HG02970 (cell line): ENCODE measurements around the gene CRB1.

Experiments
- ATAC-seq: cut with Tn5 transposase; IDR thresholded peaks from one replicate; pipeline ENCODE4 v1.9.1; 2021; ENCODE audit warnings: mild to moderate bottlenecking, moderate library complexity, moderate number of reproducible peaks; ENCODE audit not compliant: unreplicated experiment, low FRiP score

Gene CRB1

DNA sequence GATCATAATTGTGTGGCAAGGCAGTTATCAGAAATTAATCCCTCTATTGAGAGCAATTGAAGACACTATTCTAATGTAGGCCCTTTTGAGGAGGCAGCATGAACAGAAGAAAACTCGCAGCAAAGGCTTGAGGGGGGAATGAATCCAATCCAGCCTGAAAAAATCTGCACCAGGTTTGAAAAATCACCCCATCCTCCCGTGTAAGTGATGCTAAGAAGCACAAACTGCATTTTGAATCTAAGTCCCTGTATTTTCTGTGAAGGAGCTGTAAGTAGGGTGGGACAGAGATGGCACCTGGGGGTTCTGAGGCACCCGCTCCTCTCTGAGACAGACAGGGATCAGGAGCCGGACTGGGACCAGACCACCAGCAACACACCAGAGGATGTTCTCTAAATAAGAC is at the start of gene CRB1:
Gene CRB1, plus strand, starts transcription at position 241 of the 400 bp plus-strand sequence. CDS start 161 bp downstream, outside the sequence.
- ATAC-seq, result no peak

DNA sequence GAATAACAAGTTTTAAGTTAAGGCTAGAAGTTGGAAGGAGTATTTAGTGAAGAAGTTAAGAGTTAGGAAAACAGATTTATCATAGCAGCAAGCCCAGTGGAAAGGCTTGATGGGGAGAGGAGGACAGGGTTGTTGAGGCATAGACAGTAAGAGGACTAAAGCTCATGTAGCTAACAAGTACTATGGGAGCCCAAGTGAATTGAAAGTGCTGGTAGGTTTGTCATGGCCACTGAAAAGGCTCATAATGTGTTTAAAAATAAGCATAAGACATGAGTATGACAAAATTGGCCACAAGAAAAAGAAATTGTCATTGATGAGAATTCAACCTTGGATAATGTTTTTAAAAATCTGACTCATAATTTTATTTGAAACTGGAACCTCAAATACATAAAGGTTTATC is 49.2 kb upstream of the CRB1 start:
- ATAC-seq, result no peak

DNA sequence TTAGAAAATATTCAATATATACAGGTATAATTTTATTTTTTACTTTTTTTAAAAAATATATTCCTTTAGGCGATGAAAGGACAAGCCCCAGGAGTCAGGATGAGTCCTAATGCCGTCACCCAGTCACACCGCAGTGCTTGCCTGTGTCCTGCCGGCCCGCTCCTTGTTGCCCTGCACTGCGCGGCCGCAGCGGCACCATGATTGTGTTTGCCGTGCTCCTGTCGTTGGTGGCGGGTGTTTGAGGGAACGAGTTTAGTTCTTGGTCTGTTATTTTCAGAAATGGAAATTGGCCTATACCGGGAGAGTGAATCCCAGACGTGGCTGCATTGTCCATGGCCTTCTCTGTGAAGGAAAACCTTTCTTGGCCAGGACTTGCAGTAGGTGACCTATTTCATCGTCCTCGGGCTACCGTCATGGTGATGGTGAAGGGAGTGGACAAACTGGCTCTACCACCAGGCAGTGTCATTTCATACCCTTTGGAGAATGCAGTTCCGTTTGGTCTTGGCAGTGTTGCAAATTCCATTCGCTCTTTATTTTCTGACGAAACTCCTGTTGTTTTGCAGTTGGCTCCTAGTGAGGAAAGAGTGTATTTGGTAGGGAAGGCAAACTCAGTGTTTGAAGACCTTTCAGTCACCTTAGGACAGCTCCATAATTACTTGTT is 45.9 kb upstream of the CRB1 start:
- ATAC-seq, result no peak

DNA sequence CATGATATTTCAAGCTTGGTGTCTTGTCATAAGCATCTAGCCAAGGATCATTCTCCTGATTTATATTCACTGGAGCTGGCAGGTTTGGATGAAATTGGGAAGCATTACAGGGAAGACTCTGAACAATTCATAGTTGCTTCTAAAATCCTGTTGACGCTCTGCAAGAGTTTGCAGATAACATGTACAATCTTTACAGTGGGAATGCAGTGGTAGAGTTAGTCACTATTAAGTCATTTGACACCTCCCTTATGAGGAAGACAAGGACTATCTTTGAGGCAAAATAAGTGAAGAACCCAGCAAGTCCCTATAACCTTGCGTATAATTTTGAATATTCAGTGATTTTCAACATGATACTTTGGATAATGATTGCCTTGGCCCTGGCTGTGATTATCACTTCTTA is 45.3 kb upstream of the CRB1 start:
- no peak for ATAC-seq

DNA sequence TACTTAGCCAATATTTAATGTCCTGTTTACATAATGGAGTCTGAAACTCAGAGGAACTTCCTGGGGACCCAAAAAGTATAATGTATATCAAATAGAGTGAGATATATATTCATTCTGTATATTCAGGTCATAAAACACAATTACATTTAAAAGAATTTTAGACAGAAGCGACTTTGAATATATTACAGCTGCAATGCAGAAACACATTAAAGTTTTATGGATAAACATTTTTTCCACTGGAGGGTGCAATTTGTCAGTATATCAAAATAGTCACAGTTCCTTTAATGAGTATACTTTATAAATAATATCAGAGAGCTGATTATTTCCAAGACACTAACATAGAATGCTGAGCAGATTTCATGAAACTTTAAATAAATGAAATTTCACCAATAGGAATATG is 43.9 kb upstream of the CRB1 start:
- no peak for ATAC-seq

DNA sequence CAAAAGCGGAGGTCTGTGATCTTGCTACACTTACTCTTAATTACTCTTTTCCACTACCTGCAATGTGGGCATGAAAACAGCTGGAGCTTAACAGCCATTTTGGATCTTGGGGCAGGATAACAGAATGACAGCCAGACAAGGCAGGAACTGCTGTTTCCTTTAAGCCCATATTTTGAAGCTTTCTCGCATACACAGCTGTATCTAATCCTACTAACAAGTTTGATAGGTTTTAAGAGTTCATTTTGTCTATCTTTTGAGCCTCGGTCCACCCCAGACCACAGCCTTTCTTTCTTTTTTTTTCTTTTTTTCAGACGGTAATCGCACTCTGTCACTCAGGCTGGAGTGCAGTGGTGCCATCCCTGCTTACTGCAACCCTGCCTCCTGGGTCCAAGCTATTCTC is 42.4 kb upstream of the CRB1 start:
- no peak for ATAC-seq

DNA sequence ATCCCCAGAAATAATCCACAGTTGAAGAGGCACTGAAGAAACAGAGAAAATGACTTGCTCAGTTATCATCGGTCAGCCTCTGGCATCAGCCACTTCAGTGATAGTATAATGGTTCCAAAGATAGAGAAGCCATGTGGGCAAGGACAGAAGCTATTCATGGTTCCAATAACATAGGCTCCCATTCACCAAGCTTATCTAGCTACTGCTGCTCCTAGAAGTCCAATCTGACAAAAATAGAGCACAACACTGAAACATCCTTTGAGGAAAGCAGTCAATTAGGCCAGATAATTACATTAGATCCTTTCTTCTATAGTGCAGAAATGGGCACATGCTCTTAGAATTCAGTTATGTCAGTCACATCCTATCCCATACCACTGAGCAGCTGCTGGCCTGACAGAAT is 33.5 kb upstream of the CRB1 start:
- ATAC-seq, result no peak

DNA sequence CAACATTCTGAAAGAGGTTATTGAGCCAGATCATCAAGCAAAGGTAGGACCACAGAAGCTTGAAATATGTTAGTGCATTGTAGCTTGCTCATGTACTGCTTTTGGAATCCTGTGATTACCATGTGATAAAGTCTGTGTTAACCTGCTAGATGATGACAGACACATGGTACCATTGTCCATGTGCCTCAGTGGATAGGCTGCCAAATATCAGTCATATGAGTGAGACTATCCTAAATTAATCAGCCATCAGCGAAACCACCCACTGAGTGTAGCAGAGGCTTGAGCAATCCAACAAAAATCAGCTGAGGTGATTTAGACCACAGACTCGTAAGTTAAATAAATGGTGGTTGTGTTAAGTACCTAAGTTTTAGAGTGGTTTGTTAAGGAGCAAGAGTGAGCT is 32.7 kb upstream of the CRB1 start:
- no peak for ATAC-seq

DNA sequence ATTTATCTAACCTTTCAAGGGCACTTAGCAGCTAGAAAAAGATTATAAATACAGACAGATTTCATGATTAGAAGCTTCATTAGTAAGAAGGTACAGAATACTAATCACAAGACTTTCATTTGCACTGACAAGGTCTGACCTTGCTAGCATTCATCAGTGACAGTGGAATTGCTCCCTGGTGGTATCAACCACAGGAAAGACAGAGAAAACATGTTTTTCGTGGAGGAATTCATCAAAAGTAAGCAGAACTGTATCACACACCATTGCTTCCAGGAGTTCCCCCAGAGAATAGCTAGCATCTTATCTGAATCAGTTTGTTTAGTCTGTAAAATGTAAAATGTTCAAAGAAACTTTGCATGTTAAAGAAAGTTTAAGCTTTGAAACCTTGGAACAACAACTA is 20.6 kb upstream of the CRB1 start:
- no peak for ATAC-seq

DNA sequence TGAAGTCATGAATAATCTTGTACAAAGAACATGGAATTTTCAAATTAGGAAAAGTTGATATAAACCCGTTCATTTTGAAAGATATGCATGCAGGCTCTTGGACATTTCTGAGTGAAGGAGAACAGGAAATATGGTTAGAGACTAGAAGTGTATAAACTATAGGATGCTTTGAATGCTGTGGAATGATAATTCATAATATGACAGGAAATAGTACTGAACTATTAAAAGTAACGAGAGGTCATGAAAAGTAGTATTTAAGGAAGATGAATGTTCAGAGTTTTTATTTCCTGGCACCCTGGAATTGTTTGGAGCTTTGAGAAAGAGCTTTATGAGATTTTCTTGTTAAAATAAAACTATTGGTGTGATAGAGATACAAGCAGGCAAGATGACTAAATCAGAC is 18.7 kb upstream of the CRB1 start:
- no peak for ATAC-seq

DNA sequence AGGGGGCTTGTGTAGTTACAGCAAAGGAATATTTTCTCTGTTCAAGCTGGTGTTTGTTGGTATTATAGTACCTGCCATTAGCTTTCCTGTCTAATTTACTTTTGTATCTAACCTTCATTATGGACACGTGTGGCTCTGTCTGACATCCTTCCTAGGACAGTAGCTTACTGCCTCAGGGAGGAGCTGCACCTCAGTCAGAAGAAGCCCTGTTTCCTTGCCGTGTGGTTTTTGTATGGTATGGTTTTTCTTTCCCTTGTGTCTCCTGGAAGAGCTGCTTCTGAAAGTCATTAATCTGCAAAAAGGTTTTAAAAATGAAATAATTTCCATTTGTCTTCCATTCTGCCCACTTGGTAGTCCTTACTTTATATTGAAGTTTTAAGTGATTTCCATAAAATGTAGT is 17.4 kb upstream of the CRB1 start:
- ATAC-seq, result no peak

DNA sequence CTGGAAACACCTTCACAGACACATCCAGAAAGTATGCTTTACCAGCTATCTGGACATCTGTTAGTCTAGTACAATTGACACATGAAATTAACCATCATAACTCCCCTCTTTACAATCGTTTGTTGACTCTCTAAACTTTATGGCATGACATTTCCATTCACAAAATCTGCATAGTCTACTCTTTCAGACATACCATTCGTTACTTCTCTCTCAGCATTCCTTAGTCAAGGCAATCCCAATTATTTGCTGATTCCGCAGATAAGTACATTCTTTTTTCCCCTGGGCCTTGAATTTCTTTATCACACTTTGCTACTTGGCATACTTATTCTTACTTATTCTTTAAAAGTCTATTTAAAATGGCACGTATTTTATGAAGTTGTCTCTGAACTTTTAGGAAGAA is 15.1 kb upstream of the CRB1 start:
- no peak for ATAC-seq

DNA sequence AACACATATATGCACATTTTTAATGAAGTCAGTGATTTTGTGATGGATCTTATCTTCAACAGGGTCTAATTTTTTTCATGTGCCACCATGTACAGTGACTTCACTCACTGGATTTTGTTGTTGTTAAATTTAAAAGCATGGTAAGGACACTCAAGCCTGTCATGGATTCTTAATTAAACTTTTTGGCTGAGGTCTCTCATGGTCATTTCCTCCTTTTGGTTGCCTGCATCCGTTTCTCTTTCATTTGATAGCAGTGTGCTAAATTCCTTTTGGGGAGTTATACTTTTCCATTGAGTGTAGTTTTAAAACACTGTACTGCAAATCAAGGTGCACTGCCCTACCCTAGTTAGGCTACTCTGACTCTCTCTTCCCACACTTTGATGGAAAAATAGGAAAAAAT is 13.2 kb upstream of the CRB1 start:
- ATAC-seq, result no peak

DNA sequence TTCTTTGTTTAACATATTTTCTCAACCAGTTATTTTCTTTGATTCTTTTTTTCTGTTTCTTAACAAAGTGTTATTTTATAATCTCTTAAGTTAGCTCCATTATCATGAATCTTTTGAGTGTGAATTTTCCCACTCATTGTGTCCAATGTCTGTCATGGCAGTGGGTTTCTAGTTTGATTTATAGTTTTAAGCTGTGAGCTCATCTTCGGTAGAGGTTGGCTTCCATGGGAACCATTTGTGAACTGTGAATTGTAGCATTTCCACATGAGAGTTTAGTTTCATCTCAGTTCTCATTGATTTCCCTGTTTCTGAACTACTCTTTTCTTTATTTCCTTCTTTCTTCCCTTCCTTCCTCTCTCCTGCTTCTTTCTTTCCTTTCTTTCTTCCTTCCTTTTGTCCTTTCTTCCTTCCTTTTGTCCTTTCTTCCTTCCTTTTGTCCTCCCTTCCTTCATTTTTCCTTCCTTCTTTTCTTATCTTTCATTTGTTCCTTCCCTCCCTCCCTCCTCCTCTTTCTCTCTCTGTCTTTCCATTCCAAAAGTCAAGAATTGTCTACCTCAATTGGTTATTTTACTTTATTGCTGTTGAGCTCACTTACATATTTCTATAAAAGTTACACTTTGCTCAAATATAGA is 3.0 kb upstream of the CRB1 start:
- ATAC-seq, result no peak

DNA sequence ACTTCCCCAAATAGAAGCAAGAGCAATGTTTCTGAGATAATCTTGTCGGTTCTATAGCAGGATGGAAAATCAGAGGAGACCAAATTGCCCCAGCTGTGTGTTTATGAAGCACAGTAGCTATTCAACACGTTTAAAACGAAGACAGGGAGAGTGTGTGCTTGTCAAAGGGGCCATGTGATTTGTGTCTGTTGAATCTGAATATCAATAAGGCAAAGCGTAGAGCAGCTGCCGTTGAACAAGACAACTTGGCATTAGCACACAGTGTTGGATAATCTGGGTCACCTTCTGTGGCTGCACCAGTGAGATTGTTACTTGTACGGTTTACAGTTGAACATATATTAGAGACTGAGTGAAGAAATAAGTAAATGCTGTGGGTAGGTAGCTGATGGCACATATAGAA is 1.0 kb downstream of the CRB1 start:
- ATAC-seq, result no peak

DNA sequence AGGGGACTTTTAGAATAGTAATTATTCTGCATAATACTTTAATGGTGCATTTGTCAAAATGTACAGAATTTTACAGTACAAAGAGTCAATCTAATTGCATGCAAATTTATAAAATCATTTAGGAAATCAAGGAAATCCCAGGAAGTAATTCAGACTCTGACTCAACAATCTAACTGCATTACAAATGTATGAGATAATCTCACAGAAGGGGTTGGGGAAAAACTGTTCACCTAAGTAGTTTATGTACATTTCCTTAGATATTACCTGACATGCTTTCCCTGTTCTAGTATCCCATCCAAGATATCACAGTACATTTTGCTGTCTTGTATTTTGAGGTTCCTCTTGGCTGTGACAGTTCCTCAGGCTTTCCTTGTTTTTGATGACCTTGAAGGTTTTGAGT is 4.7 kb downstream of the CRB1 start:
- no peak for ATAC-seq

DNA sequence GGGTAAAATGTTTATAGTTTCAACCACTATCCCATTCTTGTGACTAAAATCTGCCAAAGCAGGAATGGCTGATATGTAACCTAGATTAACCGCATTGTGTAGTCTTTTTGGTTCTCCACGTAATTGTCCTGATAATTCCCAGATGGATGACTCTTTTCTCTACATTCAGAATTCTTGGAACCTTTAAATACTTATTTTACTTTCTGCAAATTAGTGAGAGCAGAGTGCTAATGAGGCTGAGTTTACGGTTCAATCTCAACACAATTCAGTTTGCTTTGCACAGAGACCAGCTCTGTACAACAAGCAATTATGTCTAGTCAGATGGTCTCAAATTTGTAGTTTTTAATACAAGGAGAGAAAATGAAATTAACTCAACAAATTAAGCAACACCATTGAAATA is 9.1 kb downstream of the CRB1 start:
- no peak for ATAC-seq

DNA sequence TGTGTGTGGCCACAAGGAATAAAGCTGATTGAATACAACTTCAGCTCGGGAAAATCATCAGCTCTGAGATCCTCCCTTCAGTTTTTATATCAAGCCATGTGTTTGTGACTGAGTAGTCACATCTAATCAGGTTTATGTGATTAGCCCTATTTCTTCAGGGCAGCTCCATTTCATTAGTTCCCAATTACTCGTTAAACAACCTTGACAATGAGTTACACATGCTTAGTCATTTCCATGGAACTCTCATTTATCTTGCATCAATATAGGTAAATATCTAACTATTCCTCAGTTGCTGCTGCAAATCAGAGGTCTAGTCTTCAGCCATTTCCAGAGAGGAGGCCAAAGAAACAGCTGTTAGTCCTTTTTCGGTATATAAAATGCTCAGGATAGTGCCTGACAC is 16.3 kb downstream of the CRB1 start:
- no peak for ATAC-seq

DNA sequence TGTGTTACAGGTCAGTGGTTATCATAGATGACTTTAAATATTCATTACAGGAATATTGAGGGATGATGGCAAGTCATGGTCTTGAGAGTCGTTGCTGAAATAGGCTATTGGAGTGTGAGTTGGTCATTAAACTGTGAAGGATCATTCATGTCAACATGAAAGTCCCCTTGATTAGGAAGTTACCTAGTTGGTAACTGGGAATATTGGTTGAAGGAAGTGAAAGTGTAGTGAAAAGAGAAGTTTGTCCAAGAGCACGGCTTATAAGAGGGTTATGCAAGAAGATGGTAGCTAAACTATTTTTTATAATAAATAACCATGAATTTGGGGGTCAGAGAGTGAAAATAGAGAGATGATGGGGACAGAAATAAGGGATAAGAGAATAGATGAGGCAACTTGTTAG is 16.9 kb downstream of the CRB1 start:
- ATAC-seq, result no peak

DNA sequence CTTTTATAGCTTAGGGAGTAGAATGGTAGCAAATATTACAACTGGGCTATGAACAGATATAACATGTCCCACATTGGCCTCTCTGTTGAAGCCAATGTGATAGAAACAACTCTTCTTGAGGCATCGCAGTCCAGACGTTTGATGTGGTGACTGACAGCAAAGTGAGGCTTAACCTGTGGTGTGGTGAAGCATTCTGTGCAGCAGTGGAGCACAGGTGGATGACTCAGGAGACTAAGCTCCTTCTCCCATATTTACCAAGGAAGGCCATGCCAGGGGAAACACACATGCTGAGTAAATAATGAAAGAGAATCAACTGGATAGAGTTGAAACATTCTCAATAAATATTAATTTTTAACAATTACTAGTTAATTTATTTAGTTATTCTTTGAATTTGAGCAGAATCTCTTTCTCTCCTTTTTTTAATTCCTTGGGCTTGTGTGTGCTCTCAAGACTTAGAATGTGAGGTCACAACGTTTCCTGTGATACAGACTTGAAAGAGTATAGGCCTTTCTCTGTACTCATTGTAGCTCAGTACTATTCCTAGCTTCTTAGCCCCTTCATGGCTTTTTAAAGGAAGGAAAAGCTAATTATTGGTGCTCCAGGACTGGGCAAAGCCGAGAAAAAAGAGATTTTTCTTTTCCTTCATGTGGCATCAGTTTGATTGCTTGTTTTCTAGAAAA is 17.6 kb downstream of the CRB1 start:
- no peak for ATAC-seq

DNA sequence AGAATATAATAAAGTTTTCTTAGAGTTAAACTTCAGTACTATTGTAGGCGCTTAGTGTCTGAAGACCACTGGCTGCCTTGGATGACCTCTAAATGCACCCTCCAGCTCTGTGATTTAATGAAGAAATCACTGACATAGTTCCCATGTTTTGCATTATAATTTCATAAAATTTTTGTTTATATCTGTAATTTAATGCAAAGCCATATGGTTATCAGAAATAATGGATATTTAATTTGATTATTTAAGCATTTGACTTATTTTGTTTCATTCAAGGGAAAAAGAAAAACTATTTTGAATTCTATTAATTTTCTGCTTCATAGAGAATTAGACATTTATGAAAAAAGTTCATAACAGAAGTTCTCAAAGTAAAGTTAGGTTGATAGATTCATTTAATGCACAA is 18.6 kb downstream of the CRB1 start:
- ATAC-seq, result no peak

DNA sequence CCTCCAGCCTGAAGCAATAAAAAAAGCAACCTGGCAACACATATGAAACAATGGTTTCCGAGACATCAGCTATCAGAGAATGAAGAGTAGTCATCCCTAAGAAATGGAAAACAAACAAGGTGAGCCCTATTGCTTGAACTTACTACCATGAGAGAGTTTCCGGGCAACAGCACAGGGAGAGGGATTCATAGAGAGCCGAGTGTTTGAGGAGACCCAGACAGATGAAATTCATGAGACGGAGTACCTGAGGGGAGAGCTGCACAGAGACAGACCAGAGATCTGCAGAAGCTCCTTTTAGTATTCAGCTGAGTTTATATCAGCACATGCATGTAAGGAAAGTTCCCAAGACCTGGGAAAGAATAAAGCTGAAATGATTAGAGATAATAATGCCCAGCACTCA is 19.8 kb downstream of the CRB1 start:
- ATAC-seq, result no peak
